Tongue (tissue), 2 donors: Measurements from ENCODE around the gene EPHA8. TPM values are rescaled to one million over a fixed set of nuclear protein-coding genes. Genes with fewer than 3 reads are reported as not detected.

Experiments
- DNase-seq: peaks from one replicate; pipeline ENCODE4 v3.0.0-alpha.2; 2015
- total RNA-seq: library from RNA; depleted of rRNA; stranded (reverse); fragments of >200 nt; gene quantifications from one replicate; pipeline ENCODE4 v1.2.3, GENCODE V29; 2014

EPHA8 gene
- not detected for total RNA-seq

GRCh38 chr1:22562584-22563583, at the start of gene EPHA8:
TSS of gene EPHA8 (plus strand) at chr1:22563489. CDS start at chr1:22563636, 147 bp downstream.
- DNase-seq = no peak

GRCh38 chr1:22516906-22517571, 46.2 kb upstream of the EPHA8 start:
- DNase-seq = no peak

GRCh38 chr1:22517956-22518355, 45.3 kb upstream of the EPHA8 start:
- no peak for DNase-seq

GRCh38 chr1:22518379-22518778, 44.9 kb upstream of the EPHA8 start:
- DNase-seq = peak; percentile 54

- DNase-seq = no peak
These were observed 42.4 kb upstream of the EPHA8 start for GRCh38 chr1:22520871-22521270.

GRCh38 chr1:22521692-22522091, 41.6 kb upstream of the EPHA8 start:
- DNase-seq = no peak

- no peak for DNase-seq
These were observed 41.0 kb upstream of the EPHA8 start for GRCh38 chr1:22522221-22522743.

- DNase-seq = no peak
These were observed 38.8 kb upstream of the EPHA8 start for GRCh38 chr1:22524481-22524880.

GRCh38 chr1:22525211-22525610, 38.1 kb upstream of the EPHA8 start:
- no peak for DNase-seq

- no peak for DNase-seq
These were observed 37.6 kb upstream of the EPHA8 start for GRCh38 chr1:22525646-22526045.

- DNase-seq = no peak
These were observed 37.2 kb upstream of the EPHA8 start for GRCh38 chr1:22526098-22526497.

- no peak for DNase-seq
These were observed 36.6 kb upstream of the EPHA8 start for GRCh38 chr1:22526677-22527076.

GRCh38 chr1:22527122-22527521, 36.2 kb upstream of the EPHA8 start:
- no peak for DNase-seq

- DNase-seq = peak; percentile 70
These were observed 35.6 kb upstream of the EPHA8 start for GRCh38 chr1:22527555-22528296.

- DNase-seq = no peak
These were observed 34.8 kb upstream of the EPHA8 start for GRCh38 chr1:22528451-22528850.

- DNase-seq = peak; percentile 94
These were observed 33.2 kb upstream of the EPHA8 start for GRCh38 chr1:22529901-22530621.

- peak; percentile 77 for DNase-seq
These were observed 32.6 kb upstream of the EPHA8 start for GRCh38 chr1:22530715-22531114.

- DNase-seq = peak; percentile 79
These were observed 32.0 kb upstream of the EPHA8 start for GRCh38 chr1:22531251-22531650.

- DNase-seq = peak; percentile 65
These were observed 29.9 kb upstream of the EPHA8 start for GRCh38 chr1:22533244-22533895.

GRCh38 chr1:22534951-22535350, 28.3 kb upstream of the EPHA8 start:
- no peak for DNase-seq

GRCh38 chr1:22535399-22535798, 27.9 kb upstream of the EPHA8 start:
- no peak for DNase-seq
